HepG2 (cell line): ENCODE results near the gene RABGGTB. TPM values are rescaled to one million over a fixed set of nuclear protein-coding genes. Genes with fewer than 3 reads are reported as not detected.
A peak's percentile ranks its signal among the peaks of the same experiment; 100 is the strongest.

ENCODE experiments used
- ELF4 ChIP-seq: sonication (generic); formaldehyde crosslinking; IDR thresholded peaks from 2 replicates; pipeline ENCODE4 v1.5.0; 2020; ENCODE audit warnings: missing genetic modification reagents, mild to moderate bottlenecking, moderate library complexity, borderline replicate concordance
- HDAC1 ChIP-seq: sonication (generic); formaldehyde crosslinking; IDR thresholded peaks from 2 replicates; pipeline ENCODE4 v1.5.1; 2020; ENCODE audit warnings: mild to moderate bottlenecking, missing genetic modification reagents
- MLLT10 ChIP-seq: sonication (generic); formaldehyde crosslinking; IDR thresholded peaks from 2 replicates; pipeline ENCODE4 v1.4.0; 2020; ENCODE audit warnings: missing genetic modification reagents
- MYNN ChIP-seq: sonication (generic); formaldehyde crosslinking; IDR thresholded peaks from 2 replicates; pipeline ENCODE4 v1.4.0; 2020; ENCODE audit warnings: mild to moderate bottlenecking, low read depth, missing genetic modification reagents
- NFYC ChIP-seq: IDR thresholded peaks from 2 replicates; pipeline ENCODE4 v1.6.1; 2016; ENCODE audit warnings: missing genetic modification reagents, missing compliant biosample characterization
- PCBP2 ChIP-seq: fragments of 200-400 bp; formaldehyde crosslinking; optimal IDR thresholded peaks from 2 replicates; pipeline ENCODE3; 2018; ENCODE audit warnings: low read length, low read depth; ENCODE audit not compliant: poor library complexity, severe bottlenecking
- PLRG1 ChIP-seq: fragments of 450-650 bp; conservative IDR thresholded peaks from 2 replicates; pipeline ENCODE4 v1.6.1; 2016
- RAD51 ChIP-seq: fragments of 450-650 bp; IDR thresholded peaks from 2 replicates; pipeline ENCODE4 v1.6.1; 2016; ENCODE audit warnings: borderline replicate concordance
- SALL2 ChIP-seq: sonication (generic); formaldehyde crosslinking; IDR thresholded peaks from 2 replicates; pipeline ENCODE4 v1.8.1; 2023; ENCODE audit warnings: mild to moderate bottlenecking, missing genetic modification reagents, inconsistent platforms
- SAP130 ChIP-seq: IDR thresholded peaks from 2 replicates; pipeline ENCODE4 v1.6.1; 2016; ENCODE audit warnings: low read depth
- SIN3A ChIP-seq: IDR thresholded peaks from 2 replicates; pipeline ENCODE4 v1.6.1; 2011; ENCODE audit warnings: low read depth, mild to moderate bottlenecking, control low read depth, low read length, borderline replicate concordance
- SMYD3 ChIP-seq: sonication (generic); formaldehyde crosslinking; IDR thresholded peaks from 2 replicates; pipeline ENCODE4 v1.8.1; 2023; ENCODE audit warnings: mild to moderate bottlenecking, missing genetic modification reagents
- SRSF4 ChIP-seq: fragments of 200-400 bp; formaldehyde crosslinking; IDR thresholded peaks from one replicate; pipeline ENCODE4 v1.6.1; 2018; ENCODE audit warnings: mild to moderate bottlenecking, low read depth, low read length, moderate library complexity; ENCODE audit not compliant: poor library complexity, severe bottlenecking
- SRSF9 ChIP-seq: fragments of 200-400 bp; formaldehyde crosslinking; IDR thresholded peaks from 2 replicates; pipeline ENCODE4 v1.6.1; 2018; ENCODE audit warnings: borderline replicate concordance, mild to moderate bottlenecking, low read depth, low read length; ENCODE audit not compliant: insufficient read depth, poor library complexity, severe bottlenecking
- ZNF230 ChIP-seq: sonication (generic); formaldehyde crosslinking; IDR thresholded peaks from 2 replicates; pipeline ENCODE4 v1.4.0; 2020; ENCODE audit warnings: mild to moderate bottlenecking, missing genetic modification reagents
- ZNF543 ChIP-seq: sonication (generic); formaldehyde crosslinking; IDR thresholded peaks from 2 replicates; pipeline ENCODE4 v1.4.0; 2020; ENCODE audit warnings: mild to moderate bottlenecking, missing genetic modification reagents
- ZNF564 ChIP-seq: sonication (generic); formaldehyde crosslinking; IDR thresholded peaks from 2 replicates; pipeline ENCODE4 v1.8.1; 2023; ENCODE audit warnings: mild to moderate bottlenecking, missing genetic modification reagents
- ZNF598 ChIP-seq: sonication (generic); formaldehyde crosslinking; IDR thresholded peaks from 2 replicates; pipeline ENCODE4 v1.5.1; 2020; ENCODE audit warnings: mild to moderate bottlenecking, missing genetic modification reagents, borderline replicate concordance
- ZNF749 ChIP-seq: sonication (generic); formaldehyde crosslinking; IDR thresholded peaks from 2 replicates; pipeline ENCODE4 v1.8.0; 2022; ENCODE audit warnings: mild to moderate bottlenecking, missing genetic modification reagents, moderate library complexity, borderline replicate concordance
- polyA plus RNA-seq, 8 experiments: library from polyadenylated mRNA; depleted of rRNA in 3 of 8; stranded (reverse) in 7 of 8; unstranded in 1 of 8; fragments of >200 nt; fragmentation: Illumina TruSeq in 4 of 8; extraction: Trizol in 4 of 8; gene quantifications; 2 replicates each; pipeline versions ENCODE4 v1.2.1 to v1.2.3, GENCODE V29; 2011 to 2016; ENCODE audit warnings: low read depth in 4 of 8, missing spikeins in 1 of 8, mixed read lengths in 1 of 8; ENCODE audit not compliant: insufficient read depth in 1 of 8
- total RNA-seq, 5 experiments: library from RNA; depleted of rRNA; stranded (reverse); fragments of >200 nt; fragmentation: Illumina TruSeq; extraction: Trizol; gene quantifications; 2 replicates each; pipeline ENCODE4 v1.2.3, GENCODE V29; 2016; ENCODE audit warnings: low read depth in 1 of 5
- TF ChIP-seq, protein P1 (sequence below): sonication (generic); formaldehyde crosslinking; IDR thresholded peaks from 2 replicates; pipeline ENCODE4 v1.8.1; 2023; ENCODE audit warnings: mild to moderate bottlenecking, missing genetic modification reagents
- TF ChIP-seq, protein P2 (sequence below): sonication (generic); formaldehyde crosslinking; IDR thresholded peaks from 2 replicates; pipeline ENCODE4 v1.4.0; 2020; ENCODE audit warnings: missing genetic modification reagents
- TF ChIP-seq, protein P3 (sequence below): sonication (generic); formaldehyde crosslinking; conservative IDR thresholded peaks from 2 replicates; pipeline ENCODE4 v1.8.0; 2022; ENCODE audit warnings: mild to moderate bottlenecking, moderate library complexity, missing genetic modification reagents
- TF ChIP-seq, protein P4 (sequence below): sonication (generic); formaldehyde crosslinking; IDR thresholded peaks from 2 replicates; pipeline ENCODE4 v1.8.1; 2023; ENCODE audit warnings: missing genetic modification reagents, mild to moderate bottlenecking, borderline replicate concordance
- TF ChIP-seq, protein P5 (sequence below): sonication (generic); formaldehyde crosslinking; IDR thresholded peaks from 2 replicates; pipeline ENCODE4 v1.5.0; 2020; ENCODE audit warnings: missing genetic modification reagents

The RABGGTB gene
- total and polyA plus RNA-seq, 2 of the 13 experiments (the other 11 are each of a cell fraction or from before 2014, with no cell fraction given), result 185 to 290 TPM

DNA sequence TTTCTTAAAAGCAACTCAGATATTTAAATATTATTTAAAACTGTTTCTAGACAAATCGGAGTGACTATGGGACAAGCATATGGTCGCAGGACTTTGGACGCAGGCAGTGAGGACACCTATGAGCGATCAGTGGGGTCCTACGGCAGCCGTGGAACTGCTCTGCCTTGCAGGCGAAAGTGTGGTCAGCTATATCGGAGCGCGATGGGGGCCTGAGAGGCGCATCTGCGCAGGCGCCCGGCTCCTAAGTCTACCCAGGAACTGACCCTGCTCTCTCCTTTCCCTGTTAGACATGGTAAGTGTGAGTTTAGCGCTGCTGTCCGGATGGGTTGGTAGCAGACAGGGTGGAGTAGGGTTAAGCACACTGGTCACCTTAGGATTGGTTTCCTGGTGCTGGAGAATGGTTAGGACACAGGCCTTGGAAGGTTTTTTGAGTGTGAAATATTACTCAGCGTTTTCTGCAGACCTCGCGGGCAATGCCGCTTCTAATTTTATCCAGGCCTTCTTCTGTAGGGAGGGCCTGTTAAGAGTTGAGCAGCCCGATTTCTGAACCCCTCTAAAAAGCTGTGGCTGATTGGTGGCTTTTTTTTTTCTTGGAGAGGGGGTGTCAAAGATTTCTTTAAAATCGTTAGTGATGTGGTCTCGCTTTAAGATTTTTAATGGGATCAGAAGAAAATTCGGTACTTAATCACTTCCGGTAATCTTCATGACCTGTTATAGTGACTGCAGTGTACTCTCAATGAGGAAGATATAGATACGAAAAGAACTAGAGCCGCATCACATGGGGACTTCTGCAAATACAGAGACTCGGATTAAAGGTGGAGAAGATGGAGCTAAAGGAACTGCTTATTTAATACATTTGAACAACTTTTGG, at the start of gene RABGGTB (continued):
- TF ChIP-seq, protein P1, sequence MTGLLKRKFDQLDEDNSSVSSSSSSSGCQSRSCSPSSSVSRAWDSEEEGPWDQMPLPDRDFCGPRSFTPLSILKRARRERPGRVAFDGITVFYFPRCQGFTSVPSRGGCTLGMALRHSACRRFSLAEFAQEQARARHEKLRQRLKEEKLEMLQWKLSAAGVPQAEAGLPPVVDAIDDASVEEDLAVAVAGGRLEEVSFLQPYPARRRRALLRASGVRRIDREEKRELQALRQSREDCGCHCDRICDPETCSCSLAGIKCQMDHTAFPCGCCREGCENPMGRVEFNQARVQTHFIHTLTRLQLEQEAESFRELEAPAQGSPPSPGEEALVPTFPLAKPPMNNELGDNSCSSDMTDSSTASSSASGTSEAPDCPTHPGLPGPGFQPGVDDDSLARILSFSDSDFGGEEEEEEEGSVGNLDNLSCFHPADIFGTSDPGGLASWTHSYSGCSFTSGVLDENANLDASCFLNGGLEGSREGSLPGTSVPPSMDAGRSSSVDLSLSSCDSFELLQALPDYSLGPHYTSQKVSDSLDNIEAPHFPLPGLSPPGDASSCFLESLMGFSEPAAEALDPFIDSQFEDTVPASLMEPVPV (CRISPR knock-in tag), result no peak
- TF ChIP-seq, protein P2, sequence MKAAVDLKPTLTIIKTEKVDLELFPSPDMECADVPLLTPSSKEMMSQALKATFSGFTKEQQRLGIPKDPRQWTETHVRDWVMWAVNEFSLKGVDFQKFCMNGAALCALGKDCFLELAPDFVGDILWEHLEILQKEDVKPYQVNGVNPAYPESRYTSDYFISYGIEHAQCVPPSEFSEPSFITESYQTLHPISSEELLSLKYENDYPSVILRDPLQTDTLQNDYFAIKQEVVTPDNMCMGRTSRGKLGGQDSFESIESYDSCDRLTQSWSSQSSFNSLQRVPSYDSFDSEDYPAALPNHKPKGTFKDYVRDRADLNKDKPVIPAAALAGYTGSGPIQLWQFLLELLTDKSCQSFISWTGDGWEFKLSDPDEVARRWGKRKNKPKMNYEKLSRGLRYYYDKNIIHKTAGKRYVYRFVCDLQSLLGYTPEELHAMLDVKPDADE (CRISPR knock-in tag), result no peak
- 0 out of 2 replicates have a peak, but pooled peaks have one; percentile 39 for TF ChIP-seq HDAC1 (CRISPR knock-in tag)
- no peak for TF ChIP-seq PCBP2
- TF ChIP-seq PLRG1, result no peak
- peak; percentile 84 for TF ChIP-seq SIN3A
- TF ChIP-seq MYNN (CRISPR knock-in tag), result no peak
- peak; percentile 45; the same call in 1 of the 2 replicates for TF ChIP-seq ELF4 (CRISPR knock-in tag)
- TF ChIP-seq, protein P3, sequence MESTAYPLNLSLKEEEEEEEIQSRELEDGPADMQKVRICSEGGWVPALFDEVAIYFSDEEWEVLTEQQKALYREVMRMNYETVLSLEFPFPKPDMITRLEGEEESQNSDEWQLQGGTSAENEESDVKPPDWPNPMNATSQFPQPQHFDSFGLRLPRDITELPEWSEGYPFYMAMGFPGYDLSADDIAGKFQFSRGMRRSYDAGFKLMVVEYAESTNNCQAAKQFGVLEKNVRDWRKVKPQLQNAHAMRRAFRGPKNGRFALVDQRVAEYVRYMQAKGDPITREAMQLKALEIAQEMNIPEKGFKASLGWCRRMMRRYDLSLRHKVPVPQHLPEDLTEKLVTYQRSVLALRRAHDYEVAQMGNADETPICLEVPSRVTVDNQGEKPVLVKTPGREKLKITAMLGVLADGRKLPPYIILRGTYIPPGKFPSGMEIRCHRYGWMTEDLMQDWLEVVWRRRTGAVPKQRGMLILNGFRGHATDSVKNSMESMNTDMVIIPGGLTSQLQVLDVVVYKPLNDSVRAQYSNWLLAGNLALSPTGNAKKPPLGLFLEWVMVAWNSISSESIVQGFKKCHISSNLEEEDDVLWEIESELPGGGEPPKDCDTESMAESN (CRISPR knock-in tag), result no peak
- no peak for TF ChIP-seq RAD51
- peak; percentile 55; the same call in 1 of the 2 replicates for TF ChIP-seq ZNF543 (CRISPR knock-in tag)
- TF ChIP-seq, protein P4, sequence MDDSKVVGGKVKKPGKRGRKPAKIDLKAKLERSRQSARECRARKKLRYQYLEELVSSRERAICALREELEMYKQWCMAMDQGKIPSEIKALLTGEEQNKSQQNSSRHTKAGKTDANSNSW (CRISPR knock-in tag), result no peak
- 0 out of 2 replicates have a peak, but pooled peaks have one; percentile 44 for TF ChIP-seq SMYD3 (CRISPR knock-in tag)
- no peak for TF ChIP-seq SRSF9
- TF ChIP-seq SRSF4, result no peak
- TF ChIP-seq NFYC, result peak; percentile 31; the same call in 1 of the 2 replicates
- peak; percentile 82; the same call in 1 of the 2 replicates for TF ChIP-seq ZNF230
- TF ChIP-seq SAP130 (CRISPR knock-in tag), result peak; percentile 94
- 0 out of 2 replicates have a peak, but pooled peaks have one; percentile 55 for TF ChIP-seq ZNF749
- TF ChIP-seq ZNF564 (CRISPR knock-in tag), result no peak
- TF ChIP-seq SALL2 (CRISPR knock-in tag), result peak; percentile 86
- TF ChIP-seq, protein P5, sequence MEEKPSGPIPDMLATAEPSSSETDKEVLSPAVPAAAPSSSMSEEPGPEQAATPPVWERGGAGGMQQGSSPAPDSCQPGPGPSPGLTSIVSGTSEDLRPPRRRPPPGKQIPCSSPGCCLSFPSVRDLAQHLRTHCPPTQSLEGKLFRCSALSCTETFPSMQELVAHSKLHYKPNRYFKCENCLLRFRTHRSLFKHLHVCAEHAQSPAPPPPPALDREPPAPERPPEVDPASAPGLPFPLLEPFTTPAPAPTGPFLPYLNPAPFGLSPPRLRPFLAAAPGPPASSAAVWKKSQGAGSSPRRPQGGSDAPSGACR (CRISPR knock-in tag), result no peak
- peak; percentile 80; the same call in 1 of the 2 replicates for TF ChIP-seq ZNF598 (CRISPR knock-in tag)
- TF ChIP-seq MLLT10 (CRISPR knock-in tag), result no peak
